ENCODE measurements around the gene ADSL.

DNA sequence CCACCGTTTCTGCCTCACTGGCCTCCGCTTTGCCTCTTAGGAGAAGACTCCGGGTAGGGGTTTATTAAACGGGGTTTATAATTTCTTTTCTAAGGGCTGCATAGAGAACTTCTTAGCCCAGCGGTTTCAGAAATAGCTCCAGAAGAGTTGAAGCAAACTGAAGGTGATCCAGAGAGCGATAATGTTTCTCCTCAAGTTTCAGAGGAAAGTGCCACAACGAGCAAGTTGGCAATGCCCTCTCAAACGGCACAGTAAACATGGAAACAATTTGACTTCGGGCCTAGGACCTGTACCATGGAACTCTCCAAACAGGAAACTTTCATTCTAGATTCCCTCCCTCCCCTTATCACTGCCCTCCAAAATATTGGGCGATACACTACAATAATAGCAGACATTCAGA lies 1.0 kb downstream of the ADSL start:
- TF ChIP-seq CTCF (IDR thresholded peaks at IDR 0.05; ENCODE audit: low read depth, low read length) (no peak), EZH2phosphoT487 (IDR thresholded peaks at IDR 0.05; ENCODE audit: low read depth) (no peak)
